CD4-positive, alpha-beta T cell treated with Interleukin-6 for 4 hours (primary cell): ENCODE data around the gene CDC42EP1.
"Not testable (repeated sequence)": the region's sequence is repeated elsewhere in the genome, so short reads cannot be mapped to it uniquely, and the experiment has no call there.

Experiments
- DNase-seq: peaks from one replicate; pipeline ENCODE4 v3.0.0-alpha.2; 2020; ENCODE audit warnings: mixed read lengths

CDC42EP1 gene

DNA sequence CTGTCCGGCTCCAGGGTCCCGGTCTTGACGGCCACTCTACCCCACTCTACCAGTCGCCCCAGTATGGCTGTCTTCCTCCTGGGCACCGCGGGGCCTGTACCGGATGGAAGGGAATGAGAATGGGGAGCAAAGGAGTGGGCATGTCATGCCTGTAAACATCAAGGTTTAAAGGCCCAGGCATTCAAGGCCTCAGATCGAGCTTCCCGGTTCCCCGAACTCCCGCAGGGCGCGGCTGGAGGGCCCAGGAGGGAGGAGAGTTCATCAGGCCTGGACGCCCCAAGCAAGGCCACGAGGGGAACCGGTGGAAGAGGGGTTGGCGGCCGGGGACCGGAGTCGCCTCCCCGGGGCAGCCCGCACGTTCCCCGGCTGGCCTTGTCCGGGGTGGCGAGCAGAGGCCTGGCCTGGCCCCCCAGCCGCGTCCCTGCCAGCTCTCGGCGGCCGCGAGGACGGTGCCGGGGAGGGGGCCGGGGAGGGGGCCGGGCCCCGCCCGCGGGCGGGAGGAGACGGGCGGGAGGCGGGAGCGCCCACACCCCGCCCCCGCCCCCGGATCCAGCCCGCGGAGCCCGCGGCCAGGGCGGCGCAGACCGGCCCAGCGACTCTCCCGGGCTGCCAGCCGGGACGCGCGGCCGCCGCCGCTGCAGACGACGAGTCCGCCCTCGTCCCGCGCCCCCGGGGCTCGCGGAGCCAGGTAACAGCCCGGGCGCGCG, at the start of gene CDC42EP1:
TSS of gene CDC42EP1 (plus strand) at position 580 of the 707 bp plus-strand sequence. CDS start 5,870 bp downstream, outside the sequence.
- DNase-seq, result peak; percentile 18

DNA sequence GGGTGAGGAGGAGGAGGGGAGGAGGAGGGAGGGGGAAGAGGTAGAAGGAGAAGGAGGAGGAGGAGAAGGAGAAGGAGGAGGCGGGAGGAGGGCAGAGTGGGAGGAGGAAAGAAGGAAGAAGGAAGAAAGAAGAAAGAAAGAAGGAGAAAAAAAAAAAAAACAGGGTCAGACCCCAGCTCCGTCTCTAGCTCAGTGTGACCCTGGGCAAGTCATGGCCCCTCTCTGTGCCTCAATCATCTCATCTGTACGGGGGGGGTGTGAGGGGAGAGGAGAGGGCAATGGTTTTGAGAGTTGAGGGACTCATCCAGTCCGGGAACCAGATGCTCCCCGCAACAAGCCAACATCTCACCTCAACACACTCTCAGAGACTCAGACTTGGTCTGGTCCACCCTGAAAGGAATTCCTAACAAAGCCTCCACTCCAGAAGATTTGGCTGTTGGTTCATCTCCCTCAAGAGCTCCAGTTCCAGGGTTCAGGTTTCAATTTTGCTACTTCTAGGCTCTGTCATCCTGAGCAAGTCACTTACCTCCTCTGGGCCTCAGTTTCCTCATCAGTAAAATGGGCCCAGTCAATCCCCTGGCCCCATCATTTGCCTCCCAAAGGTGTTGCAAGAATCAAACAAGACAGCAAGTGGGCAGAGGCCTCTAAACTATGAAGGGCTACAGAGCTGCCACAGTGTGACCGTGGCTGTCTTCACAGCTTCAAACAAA, 48.7 kb upstream of the CDC42EP1 start:
- DNase-seq, result no peak

DNA sequence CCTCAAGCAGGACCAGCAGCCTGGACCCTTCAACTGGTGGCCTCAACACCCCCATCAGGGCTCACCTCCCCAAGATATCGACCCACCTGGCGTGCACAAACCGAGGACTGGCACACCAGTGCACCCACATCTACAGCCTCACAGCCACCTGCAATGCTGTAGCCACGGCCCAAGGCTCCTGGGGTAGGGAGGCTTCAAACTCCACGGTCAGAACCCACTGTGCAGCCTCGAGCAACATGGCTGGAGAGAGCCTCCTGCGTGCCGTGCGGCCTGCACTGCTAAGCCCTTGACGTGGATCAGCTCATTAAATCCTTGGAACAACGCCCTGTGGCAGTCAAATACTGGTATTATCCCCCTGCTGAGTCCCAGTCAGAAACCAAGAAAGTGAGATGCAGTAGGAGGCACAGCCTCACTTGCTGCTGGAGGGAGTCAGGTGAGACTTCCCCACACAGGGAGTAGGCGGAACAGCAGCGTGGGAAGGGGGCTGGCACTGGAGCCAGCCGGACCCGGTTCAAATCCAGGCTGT, 45.7 kb upstream of the CDC42EP1 start:
- DNase-seq, result no peak

DNA sequence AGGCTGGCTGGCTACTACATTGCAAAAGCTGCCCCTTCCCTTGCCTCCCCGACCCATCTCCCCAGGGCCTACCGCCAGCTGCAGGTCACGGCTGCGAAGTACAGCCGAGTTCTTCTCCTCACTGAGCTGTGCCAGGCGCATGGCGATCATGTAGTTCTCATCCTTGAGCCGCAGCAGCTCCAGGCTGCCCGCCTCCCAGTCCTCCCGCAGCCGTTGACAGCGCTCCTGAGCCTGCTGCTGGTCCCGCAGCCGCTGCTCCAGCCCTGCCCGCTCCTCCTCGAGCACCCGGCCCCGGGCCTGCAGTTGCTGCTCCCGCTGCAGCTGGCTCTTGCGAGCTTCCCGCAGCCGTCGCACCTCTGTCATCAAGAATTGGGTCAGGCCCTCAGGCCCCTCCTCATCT, 44.4 kb upstream of the CDC42EP1 start:
- DNase-seq, result no peak

DNA sequence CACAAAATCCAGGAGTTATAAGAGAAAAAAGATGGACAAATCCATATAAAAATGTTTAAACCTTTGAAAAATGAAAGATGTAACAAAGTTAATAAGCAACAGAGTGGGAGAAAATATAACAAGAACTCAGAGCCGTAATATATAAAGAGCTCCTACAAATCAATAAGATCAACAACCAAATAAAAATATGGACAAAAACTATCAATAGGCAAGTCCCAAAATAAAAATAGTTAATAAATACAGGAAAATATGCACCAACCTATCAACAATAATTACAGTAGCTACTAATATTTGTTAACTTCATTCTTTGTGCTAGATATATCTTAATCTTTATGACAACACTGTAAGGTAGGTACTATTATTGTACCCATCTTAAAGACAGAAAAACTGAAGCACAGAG, 43.8 kb upstream of the CDC42EP1 start:
- no peak for DNase-seq

GRCh38 chr22:37517826-37518450, 42.3 kb upstream of the CDC42EP1 start:
- DNase-seq, result no peak

DNA sequence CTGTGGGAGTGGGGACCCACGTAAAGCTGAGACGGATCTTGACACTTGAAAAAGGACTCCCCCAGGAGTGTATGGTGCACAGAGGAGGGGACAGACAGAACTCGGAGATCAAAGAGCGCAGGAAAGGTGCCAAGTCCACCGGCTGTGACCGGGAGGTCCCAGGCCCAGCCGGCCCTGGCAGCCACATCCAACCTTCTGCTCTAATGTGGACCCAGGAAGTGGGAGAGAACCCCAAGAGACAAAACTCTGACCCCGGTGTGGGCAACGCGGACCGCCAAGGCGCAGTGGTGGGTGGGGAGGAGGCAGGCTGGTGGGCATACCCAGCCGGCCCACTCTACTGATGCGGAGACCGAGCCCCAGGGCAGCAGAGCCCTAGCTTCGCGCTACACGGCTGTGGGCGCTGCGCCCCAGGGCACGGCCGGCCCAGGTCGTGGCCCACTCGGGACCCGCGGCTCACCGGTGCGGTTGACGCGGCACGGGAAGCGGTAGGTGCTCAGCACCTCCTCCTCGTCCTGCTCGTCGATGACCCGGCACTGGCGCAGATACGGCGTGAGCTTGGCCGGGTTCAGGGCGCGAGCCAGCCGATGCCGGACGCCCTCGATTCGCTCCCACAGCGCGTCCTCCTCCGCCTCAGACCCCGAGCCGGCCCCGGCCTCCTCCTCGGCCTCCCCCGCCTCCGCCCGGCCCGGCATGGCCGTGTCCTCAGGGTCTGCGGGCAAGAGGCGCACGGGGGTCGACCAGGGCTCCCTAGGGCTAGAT, 41.6 kb upstream of the CDC42EP1 start:
- peak; percentile 16 for DNase-seq

GRCh38 chr22:37519268-37520195, 40.7 kb upstream of the CDC42EP1 start, which contains the start of gene CARD10:
TSS of gene CARD10 (minus strand) at chr22:37519415. CDS start at chr22:37519200, 215 bp downstream.
- DNase-seq, result peak; percentile 13

DNA sequence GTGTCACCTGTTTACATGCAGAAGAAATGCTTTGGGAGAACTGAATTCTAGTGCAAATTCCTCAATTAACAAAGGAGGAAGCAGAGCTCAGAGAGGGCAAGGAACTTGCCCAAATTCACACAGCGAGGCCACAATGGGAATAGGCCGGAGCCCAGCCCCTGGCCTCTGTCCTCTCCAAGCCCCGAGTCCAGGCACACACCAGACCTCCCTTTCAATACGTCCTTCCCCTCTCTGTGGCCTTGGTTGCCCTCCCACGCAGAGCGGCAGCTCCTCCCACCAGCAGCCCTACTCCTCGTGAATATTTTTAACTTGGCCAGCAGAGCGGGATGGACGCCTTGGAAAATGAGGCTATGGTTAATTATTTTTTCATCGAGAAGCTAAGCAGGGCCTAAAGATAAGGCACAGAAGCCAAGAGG, 39.5 kb upstream of the CDC42EP1 start:
- no peak for DNase-seq

DNA sequence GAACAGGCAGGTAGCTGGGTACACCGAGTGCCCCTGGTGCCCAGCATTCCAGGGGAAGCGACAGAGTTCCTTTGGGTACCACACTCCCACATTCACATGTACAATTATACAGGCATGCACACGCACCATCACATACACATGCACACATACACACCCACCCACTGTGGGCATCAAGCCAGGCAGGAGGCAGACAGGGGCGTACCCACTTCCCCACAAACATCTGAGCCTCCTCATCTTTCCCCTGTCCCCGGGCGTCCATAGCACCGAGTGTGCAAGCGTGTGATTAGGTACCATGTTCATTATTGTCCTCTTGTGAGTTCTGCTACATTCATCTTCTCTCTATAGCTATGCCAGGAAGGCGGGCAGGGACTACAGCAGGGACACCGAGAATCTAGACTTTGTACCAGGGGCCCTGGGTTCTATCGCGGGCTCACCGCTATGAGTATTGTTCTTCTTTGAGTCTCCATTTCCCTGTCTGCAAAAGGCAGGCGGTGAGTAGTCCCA, 39.0 kb upstream of the CDC42EP1 start:
- DNase-seq, result no peak

- DNase-seq, result no peak
Observed at GRCh38 chr22:37522482-37522881, 37.8 kb upstream of the CDC42EP1 start.

DNA sequence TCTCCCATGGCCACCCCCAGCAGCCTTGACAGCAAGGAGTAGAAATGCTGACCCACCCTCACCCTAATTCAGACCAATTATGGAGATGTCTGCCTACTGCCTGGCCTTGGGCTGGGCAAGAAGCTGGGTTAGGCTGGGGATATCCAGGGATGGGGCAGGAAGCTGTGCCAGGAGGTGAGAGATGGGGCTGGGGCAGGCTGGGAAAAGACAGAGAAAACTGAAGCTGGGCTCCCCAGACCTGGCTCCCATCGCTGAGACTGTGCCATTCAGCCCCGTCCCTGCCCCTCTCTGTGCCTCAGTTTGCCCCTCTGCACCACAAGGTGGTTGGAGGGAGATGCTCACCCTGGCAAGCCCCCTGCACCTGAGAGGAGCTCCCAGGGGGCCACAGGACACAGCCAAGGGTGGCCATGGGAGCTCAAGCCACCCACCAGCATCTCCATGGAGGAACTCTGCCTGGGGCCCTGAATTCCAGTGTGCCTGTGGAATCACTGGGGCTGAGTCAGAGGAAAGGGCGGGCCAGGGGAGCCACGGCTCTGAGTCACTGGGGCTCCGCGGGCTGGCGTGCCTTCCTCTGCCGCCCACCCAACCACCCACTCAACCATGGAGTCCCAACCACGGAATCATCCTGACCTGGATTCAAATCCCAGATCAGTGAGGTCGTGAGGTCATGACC, 35.1 kb upstream of the CDC42EP1 start:
- DNase-seq, result no peak

DNA sequence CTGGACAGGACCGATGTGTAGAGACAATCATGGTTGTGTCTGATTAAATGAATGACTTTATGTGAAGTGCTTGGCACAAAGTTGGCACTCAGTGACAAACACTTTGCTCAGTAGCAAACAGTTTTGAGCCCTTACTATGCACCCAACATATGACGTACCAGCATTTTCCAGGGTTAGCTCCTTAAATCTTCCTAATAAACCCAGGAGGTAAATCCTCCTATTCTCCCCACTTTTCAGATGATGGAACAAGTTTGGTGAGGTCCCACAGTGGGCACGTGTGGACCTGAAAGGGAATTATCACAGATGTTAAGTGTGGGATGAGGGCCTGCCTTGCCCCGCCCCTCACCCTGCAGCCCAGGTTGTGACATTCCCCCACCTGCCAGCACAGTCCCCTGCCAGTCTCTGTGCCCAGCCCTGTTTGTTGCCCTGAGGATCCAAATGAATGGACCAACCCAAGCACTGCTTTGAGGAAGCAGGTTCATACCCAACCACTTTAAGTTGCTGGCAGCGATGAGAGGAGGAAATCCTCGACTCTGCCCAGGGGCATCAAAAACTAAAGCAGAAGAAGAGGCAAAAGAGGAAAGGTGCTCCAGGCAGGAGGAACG, 34.4 kb upstream of the CDC42EP1 start:
- DNase-seq, result no peak

GRCh38 chr22:37526376-37526775, 33.9 kb upstream of the CDC42EP1 start:
- no peak for DNase-seq

GRCh38 chr22:37527081-37527752, 33.1 kb upstream of the CDC42EP1 start:
- not testable (repeated sequence) for DNase-seq

DNA sequence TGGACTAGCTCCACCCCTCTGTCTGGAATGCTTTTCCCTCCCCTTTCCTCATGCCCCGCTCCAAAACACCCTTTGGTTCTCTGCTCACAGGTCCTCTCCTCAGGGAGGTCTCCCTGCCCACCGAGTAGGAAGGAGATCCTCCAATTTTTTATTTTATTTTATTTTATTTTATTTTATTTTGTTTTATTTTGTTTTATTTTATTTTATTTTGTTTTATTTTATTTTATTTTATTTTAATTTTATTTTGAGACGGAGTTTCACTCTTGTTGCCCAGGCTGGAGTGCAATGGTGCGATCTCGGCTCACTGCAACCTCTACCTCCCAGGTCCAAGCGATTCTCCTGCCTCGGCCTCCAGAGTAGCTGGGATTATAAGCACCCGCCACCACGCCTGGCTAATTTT, 32.3 kb upstream of the CDC42EP1 start:
- DNase-seq, result not testable (repeated sequence)

- peak; percentile 13 for DNase-seq
Observed at GRCh38 chr22:37529652-37530345, 30.5 kb upstream of the CDC42EP1 start.

- DNase-seq, result no peak
Observed at GRCh38 chr22:37533995-37534394, 26.3 kb upstream of the CDC42EP1 start.

DNA sequence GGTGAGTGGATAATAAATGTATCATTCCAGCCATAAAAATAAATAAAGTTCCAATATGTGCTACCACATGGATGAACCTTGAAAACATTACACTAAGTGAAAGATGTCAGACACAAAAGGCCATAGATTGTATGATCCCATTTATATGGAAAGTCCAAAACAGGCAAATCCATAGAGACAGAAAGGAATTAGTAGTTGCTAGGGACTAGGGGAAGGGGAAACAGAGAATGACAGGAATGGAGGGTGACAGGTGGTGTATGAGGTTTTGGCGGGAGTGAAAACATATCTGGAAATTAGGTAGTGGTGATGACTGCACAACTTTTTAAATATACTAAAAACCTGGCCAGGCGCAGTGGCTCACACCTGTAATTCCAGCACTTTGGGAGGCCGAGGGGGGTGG, 25.8 kb upstream of the CDC42EP1 start:
- DNase-seq, result no peak
